ENCODE measurements around the gene SOWAHA.

DNA sequence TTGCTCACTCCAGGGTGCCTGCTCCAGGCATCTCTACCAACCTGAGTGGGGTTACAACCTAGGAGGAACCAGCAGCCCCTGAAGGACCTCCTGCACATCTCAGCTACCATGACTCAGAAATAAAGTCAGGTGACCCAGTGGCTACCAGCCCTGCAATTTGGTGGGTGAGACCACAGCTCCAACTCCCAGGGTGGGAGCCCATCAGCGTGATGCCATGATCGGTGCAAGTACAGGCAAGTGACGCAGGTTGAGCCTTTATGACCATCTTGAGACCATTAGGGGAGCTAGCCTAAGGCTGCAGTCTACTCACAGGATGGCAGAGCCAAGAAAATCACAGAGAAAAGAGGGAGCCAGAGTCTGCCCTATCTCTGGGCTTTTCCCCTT, 44.6 kb upstream of the SOWAHA start:
- TF ChIP-seq, protein P1, sequence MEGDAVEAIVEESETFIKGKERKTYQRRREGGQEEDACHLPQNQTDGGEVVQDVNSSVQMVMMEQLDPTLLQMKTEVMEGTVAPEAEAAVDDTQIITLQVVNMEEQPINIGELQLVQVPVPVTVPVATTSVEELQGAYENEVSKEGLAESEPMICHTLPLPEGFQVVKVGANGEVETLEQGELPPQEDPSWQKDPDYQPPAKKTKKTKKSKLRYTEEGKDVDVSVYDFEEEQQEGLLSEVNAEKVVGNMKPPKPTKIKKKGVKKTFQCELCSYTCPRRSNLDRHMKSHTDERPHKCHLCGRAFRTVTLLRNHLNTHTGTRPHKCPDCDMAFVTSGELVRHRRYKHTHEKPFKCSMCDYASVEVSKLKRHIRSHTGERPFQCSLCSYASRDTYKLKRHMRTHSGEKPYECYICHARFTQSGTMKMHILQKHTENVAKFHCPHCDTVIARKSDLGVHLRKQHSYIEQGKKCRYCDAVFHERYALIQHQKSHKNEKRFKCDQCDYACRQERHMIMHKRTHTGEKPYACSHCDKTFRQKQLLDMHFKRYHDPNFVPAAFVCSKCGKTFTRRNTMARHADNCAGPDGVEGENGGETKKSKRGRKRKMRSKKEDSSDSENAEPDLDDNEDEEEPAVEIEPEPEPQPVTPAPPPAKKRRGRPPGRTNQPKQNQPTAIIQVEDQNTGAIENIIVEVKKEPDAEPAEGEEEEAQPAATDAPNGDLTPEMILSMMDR (IDR thresholded peaks at IDR 0.05 in 2 of 3, conservative IDR thresholded peaks at IDR 0.05 in 1 of 3; ENCODE audit: borderline replicate concordance in 1 of 3, insufficient read depth in 1 of 3, low read depth in 2 of 3, low read length in 2 of 3): no peak
- TF ChIP-seq POLR2A (IDR thresholded peaks at IDR 0.05; ENCODE audit: borderline replicate concordance, extremely low read depth, insufficient read depth, insufficient read length) (no peak), EZH2phosphoT487 (IDR thresholded peaks at IDR 0.05; ENCODE audit: borderline replicate concordance) (no peak), POLR2AphosphoS5 (IDR thresholded peaks at IDR 0.05; ENCODE audit: low read depth, low read length) (no peak), ZFX (IDR thresholded peaks at IDR 0.05) (no peak)
- TF ChIP-seq, protein P2, sequence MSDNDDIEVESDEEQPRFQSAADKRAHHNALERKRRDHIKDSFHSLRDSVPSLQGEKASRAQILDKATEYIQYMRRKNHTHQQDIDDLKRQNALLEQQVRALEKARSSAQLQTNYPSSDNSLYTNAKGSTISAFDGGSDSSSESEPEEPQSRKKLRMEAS (IDR thresholded peaks at IDR 0.05): no peak

Data from HCT116 (cell line).